HG02884 (cell line): ENCODE results near the gene CCL16.

Experiments
- ATAC-seq: cut with Tn5 transposase; IDR thresholded peaks from one replicate; pipeline ENCODE4 v1.9.1; 2021; ENCODE audit warnings: mild to moderate bottlenecking, moderate library complexity; ENCODE audit not compliant: unreplicated experiment

CCL16 gene

GRCh38 chr17:35988164-35988563 is 6.9 kb upstream of the CCL16 start:
- ATAC-seq, result no peak

GRCh38 chr17:35986643-35987042 is 5.3 kb upstream of the CCL16 start, which contains the start of gene CCL14:
Gene CCL14, minus strand, starts transcription at chr17:35986729. Its CDS starts 80 bp downstream, at chr17:35986649.
- ATAC-seq, result no peak

GRCh38 chr17:35984140-35984539 is 2.8 kb upstream of the CCL16 start:
- no peak for ATAC-seq

- ATAC-seq, result no peak
Observed at GRCh38 chr17:35982409-35983191, 1.3 kb upstream of the CCL16 start.

- no peak for ATAC-seq
Observed at GRCh38 chr17:35981908-35982330, 622 bp upstream of the CCL16 start.

GRCh38 chr17:35978346-35978745 is 3.0 kb downstream of the CCL16 start:
- ATAC-seq, result no peak

GRCh38 chr17:35977509-35977908 is 3.8 kb downstream of the CCL16 start:
- no peak for ATAC-seq

GRCh38 chr17:35973333-35974260 is 7.7 kb downstream of the CCL16 start:
- no peak for ATAC-seq

- no peak for ATAC-seq
Observed at GRCh38 chr17:35972945-35973332, 8.4 kb downstream of the CCL16 start.

- ATAC-seq, result no peak
Observed at GRCh38 chr17:35972535-35972934, 8.8 kb downstream of the CCL16 start.

GRCh38 chr17:35972066-35972465 is 9.2 kb downstream of the CCL16 start:
- no peak for ATAC-seq

- ATAC-seq, result no peak
Observed at GRCh38 chr17:35969558-35970380, 11.5 kb downstream of the CCL16 start.

GRCh38 chr17:35968520-35969054 is 12.7 kb downstream of the CCL16 start:
- no peak for ATAC-seq

- ATAC-seq, result no peak
Observed at GRCh38 chr17:35965272-35965671, 16.0 kb downstream of the CCL16 start.

- ATAC-seq, result no peak
Observed at GRCh38 chr17:35963663-35964062, 17.6 kb downstream of the CCL16 start.

- ATAC-seq, result no peak
Observed at GRCh38 chr17:35953720-35954119, 27.6 kb downstream of the CCL16 start.

- ATAC-seq, result no peak
Observed at GRCh38 chr17:35949401-35949800, 31.9 kb downstream of the CCL16 start.

GRCh38 chr17:35948092-35948491 is 33.2 kb downstream of the CCL16 start:
- no peak for ATAC-seq

- ATAC-seq, result no peak
Observed at GRCh38 chr17:35947156-35947585, 34.1 kb downstream of the CCL16 start.

- ATAC-seq, result no peak
Observed at GRCh38 chr17:35944151-35944550, 37.1 kb downstream of the CCL16 start.

GRCh38 chr17:35943537-35943936 is 37.8 kb downstream of the CCL16 start, which contains the start of gene LYZL6:
Gene LYZL6, minus strand, starts transcription at chr17:35943713. Its CDS starts 4,357 bp downstream, at chr17:35939356.
- ATAC-seq, result no peak
